GM12892 (cell line): ENCODE results near the gene ITPKB.

ENCODE experiments used
- DNase-seq: peaks from one replicate; pipeline ENCODE4 v3.0.0; 2011; ENCODE audit not compliant: insufficient read length
- FAIRE-seq: peaks from 2 replicates; lab custom pipeline; 2011; peaks lifted over from hg19 to GRCh38; lab: Jason Lieb, UNC
- POLR2A ChIP-seq: IDR thresholded peaks from 2 replicates; pipeline ENCODE4 v1.6.1; 2011; ENCODE audit warnings: low read depth, low read length, control low read depth
- POLR2AphosphoS5 ChIP-seq: IDR thresholded peaks from 2 replicates; pipeline ENCODE4 v1.6.1; 2011; ENCODE audit warnings: low read depth, low read length, control low read depth
- TAF1 ChIP-seq: IDR thresholded peaks from 2 replicates; pipeline ENCODE4 v1.6.1; 2011; ENCODE audit warnings: low read depth, mild to moderate bottlenecking, control low read depth, low read length, borderline replicate concordance

Gene ITPKB

GRCh38 chr1:226653311-226653921, 85.7 kb downstream of the ITPKB start:
- peak; percentile 91 for FAIRE-seq
- TF ChIP-seq POLR2AphosphoS5, result no peak
- TF ChIP-seq POLR2A, result 0 out of 2 replicates have a peak, but pooled peaks have one; percentile 21
- DNase-seq, result no peak

DNA sequence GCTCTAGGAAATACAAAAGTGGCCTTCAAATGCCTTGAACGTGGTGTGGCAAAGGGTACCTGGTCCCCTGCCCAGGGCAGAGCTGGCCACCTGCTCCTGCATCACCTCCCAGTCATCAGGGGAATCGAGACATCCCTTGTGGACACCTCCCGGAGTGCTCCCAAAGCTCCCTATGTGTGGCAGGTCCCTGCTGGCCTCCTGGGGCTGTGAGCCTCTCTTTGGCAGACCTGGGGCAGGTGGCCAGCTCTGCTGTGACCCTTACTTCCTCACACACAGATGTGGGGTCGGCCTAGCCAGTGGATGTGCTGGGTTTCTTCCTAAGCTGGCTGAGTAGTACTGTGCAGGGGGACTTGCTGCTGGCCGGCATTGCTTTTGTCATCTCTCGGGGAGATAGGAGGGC, 86.5 kb downstream of the ITPKB start:
- FAIRE-seq (no peak), DNase-seq (no peak)
- TF ChIP-seq POLR2A (no peak), POLR2AphosphoS5 (no peak), TAF1 (no peak)

- FAIRE-seq (no peak), DNase-seq (no peak)
- no peak for TF ChIP-seq POLR2A
- TF ChIP-seq TAF1, result no peak
Measured at GRCh38 chr1:226651732-226652105, 87.4 kb downstream of the ITPKB start.

DNA sequence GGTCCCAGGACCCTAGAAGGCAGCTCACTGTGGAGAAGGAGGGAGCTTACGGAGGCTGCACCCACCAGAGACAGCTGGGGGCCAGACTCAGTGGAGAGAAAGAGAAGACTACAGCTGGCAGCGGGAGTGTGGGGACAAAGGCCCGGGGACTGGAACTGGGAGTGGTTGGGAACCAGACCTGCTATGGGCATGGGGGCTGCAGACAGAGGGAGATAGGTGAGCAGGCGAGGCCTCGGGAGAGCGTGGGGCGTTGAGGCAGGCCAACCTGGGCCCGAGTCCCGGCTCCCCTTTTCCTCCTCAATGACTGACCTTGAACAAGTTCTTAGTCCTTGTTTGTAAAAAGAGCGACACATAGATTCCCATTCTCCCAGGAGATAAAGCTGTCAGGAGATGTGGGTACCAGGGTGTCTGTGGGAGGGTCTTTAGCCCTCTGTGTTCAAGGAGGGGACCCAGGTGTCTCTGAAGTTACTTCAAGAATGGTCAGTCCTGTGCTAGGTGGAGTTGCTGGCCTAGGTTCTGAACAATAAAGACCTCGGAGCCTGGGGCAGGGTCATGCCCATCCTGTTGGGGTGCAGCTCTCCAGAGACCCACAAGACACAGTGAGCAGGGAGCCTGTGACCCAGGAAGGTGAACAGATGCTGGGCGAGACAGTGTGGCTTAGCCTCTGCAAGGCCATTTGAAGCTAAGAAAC, 87.9 kb downstream of the ITPKB start:
- DNase-seq, result no peak
- FAIRE-seq, result no peak

DNA sequence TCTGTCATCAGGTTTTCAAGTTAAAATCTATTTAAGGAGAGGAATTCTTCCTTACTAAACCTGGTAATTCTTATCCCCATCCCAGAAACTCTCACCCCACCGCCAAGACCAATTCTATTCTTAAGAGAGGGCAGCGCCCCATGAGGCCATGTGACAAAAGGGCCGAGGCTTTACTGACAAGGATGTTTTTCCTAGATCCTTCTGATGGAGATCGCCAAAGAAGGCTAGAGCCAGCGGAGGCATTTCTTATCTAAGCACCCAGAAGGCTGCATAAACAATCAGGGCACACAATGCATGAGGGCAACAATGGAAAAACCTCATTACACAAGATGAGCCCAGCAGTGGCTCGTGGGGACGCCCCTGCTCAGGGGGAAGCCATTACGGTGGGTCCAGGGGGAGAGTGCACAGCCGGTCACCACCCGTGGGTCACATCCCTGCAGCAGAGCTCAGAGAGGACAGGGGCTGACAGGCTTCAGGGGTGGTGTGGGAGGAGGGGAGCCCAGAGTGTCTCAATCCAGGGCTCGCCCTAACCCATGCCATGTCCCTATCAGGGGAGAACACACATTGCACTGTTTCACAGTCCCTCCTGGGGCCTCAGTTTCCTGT, 88.7 kb downstream of the ITPKB start:
- TF ChIP-seq POLR2A (no peak), POLR2AphosphoS5 (no peak), TAF1 (no peak)
- DNase-seq (no peak), FAIRE-seq (peak; percentile 46)

More for the DNA sequence above, 87.9 kb downstream of the ITPKB start:
- TF ChIP-seq TAF1, result no peak

DNA sequence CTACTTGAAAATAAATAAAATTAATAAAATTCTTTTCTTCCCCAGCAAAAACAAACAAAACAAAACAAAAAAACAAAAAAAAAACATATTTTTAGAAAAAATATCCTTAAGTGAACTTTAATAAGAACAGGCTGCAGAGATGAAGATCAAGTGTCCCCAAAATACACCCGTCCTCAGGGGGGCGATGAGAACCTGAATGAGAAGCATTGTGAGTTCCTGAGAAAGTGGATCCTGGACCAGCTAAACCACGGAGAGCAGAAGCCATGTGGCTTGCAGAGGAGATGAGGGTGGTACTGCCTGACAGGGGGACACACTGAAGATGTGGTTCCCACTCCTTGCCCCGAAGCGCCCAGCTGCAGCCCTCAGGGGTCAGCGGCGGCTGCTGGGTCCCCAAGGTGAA, 89.3 kb downstream of the ITPKB start:
- FAIRE-seq (no peak), DNase-seq (no peak)
- TF ChIP-seq POLR2A (no peak), TAF1 (no peak), POLR2AphosphoS5 (no peak)

GRCh38 chr1:226649244-226649643, 89.8 kb downstream of the ITPKB start:
- no peak for DNase-seq
- peak; percentile 75 for FAIRE-seq
- TF ChIP-seq POLR2A (no peak), POLR2AphosphoS5 (peak; percentile 53; the same call in 1 of the 2 replicates), TAF1 (no peak)

DNA sequence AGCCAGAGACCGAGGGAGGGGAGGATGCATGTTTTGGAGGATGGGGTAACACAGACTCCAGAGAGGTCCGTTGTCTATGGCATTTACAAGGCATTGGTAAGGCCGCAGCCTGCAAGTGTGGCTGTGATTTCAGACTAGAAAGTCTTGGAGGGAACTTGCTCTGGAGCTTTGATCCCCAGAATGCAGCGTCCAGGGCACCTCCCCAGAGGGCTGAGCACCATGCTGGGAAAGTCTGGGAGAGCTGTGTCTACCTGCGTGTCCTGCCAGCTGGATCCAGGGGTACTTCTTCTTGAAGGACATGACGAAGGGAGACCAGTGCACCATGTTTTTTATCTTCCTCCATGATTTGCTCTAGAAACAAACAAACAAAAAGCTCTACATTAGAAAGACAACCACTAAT, 90.7 kb downstream of the ITPKB start:
- DNase-seq, result no peak
- no peak for TF ChIP-seq POLR2A
- no peak for TF ChIP-seq TAF1
- FAIRE-seq, result no peak

DNA sequence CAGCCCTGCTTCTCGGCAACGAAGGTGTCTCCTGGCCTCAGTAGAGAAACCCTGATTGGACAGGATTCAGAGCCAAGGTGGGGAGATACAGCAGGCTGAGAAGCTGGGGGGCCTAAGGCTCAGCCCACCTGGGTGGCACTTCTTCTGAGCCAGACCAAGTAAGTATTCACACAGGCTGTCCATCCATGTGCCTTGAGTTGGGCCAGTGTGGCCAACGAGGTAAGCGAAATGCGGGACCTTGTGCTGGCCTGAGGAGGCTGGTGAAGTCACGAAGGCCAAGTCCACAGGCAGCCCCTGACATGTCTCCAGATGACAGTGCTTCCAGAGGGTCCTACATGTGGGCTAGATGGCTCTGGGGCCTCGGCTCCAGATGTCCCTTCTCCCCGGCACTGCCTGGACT, 91.4 kb downstream of the ITPKB start:
- TF ChIP-seq POLR2A, result no peak
- DNase-seq (no peak), FAIRE-seq (no peak)

DNA sequence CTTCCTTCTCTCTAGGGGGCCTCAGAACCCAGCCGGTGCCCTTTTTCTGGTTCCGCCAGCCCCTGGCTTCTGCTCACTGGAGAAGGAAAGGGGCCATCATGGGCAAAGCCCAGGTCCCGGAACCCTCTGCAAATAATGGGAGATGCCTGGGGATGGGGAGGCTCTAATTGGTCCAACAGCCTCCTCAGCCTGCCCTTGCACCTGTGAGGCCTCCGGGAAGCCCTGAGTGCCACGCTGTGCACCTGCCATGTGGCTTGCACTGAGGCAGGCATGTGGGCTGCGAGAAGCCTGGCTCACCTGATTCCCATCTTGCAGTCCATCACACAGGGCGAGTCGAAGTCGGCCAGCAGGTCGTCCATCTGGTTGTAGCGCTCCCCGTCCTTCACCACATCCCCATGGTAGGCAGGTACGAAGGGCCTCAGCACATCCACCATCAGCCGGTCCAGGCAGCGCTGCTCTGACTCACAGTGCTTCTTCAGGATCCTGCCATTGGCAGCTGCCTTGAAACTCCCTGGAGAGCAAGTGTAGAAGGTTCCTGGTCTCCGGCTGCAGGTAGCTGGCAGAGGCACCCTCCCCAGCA, 92.1 kb downstream of the ITPKB start:
- DNase-seq (no peak), FAIRE-seq (no peak)
- TF ChIP-seq POLR2AphosphoS5 (no peak), POLR2A (no peak), TAF1 (no peak)

- DNase-seq (no peak), FAIRE-seq (no peak)
- TF ChIP-seq POLR2A (no peak), TAF1 (no peak)
Measured at GRCh38 chr1:226646026-226646869, 92.8 kb downstream of the ITPKB start.
